GM21447 (cell line): ENCODE results near the gene ZNF280A.

Experiments used
- ATAC-seq: cut with Tn5 transposase; IDR thresholded peaks from one replicate; pipeline ENCODE4 v1.9.1; 2021; ENCODE audit not compliant: unreplicated experiment

The ZNF280A gene, protein sequence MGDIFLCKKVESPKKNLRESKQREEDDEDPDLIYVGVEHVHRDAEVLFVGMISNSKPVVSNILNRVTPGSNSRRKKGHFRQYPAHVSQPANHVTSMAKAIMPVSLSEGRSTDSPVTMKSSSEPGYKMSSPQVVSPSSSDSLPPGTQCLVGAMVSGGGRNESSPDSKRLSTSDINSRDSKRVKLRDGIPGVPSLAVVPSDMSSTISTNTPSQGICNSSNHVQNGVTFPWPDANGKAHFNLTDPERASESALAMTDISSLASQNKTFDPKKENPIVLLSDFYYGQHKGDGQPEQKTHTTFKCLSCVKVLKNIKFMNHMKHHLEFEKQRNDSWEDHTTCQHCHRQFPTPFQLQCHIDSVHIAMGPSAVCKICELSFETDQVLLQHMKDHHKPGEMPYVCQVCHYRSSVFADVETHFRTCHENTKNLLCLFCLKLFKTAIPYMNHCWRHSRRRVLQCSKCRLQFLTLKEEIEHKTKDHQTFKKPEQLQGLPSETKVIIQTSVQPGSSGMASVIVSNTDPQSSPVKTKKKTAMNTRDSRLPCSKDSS

DNA sequence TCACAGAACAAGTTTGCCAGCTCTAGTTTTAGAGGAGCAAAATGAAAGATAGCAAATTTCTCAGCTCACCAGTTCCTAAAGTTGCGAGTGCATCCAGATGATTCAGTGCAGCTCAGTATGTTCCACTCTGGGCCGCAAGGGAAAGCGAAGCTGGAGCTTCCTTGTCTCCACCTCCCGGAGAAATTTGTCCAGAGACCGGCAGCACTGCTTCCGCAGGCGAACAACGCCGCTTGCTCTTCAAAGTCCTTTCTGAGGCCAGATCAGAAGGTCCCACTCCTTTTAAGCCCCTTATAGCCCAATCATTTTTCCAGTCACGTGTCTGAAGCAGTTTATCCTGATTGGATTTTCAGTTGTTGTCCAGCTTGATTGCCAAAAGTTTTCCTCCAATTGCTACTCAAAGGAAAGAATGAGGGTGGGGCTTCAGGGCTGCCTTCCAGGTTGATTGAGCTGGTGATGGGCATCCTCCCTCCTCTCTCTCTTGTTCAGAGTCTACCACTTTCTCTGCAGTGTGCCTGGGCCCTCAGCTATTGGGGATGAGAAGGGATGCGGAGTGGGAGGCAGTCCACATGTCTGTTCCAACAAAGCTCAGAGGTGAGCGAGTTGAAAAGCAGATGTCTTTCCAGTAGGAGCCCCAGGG lies at the start of gene ZNF280A:
Gene ZNF280A, minus strand, starts transcription at position 251 of the 637 bp plus-strand sequence. CDS start 4,640 bp downstream, outside the sequence.
- ATAC-seq = no peak

DNA sequence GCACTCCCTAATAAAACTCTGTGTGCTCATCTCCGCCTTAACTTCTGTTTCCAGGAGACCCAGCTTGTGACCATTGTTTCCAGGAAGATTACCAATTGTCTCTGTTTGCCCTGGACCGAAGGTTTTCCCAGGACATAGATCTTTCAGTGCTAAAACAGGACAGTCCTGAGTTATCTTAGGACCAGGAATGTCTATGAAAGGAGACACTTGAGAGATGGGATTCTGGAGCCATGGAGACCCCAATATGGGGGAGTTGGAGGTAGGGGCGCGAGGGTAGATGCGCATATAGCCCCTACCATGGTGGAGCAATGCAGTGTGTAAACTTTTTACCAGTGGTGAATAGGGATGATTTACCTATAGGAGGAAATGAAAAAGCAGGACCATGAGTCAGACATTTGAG lies 49.1 kb upstream of the ZNF280A start:
- ATAC-seq = no peak

DNA sequence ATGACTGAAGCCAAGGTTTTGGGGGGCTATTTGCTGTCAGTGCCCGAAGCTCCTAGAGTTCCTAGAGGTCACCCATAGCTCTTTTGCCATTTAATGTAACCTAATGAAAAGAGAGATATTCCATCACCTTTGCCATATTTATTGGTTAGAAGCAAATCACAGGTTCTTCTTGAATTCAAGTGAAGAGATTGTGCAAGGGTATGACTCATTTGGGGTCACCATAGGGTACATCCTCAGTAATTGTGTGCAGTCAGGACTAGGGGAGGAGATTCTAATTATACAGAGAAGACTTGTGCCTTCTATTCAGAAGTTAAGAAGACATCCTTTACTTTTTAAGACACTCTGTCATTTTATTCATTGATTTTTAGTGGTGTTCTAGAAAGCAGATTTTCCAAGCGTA lies 45.9 kb upstream of the ZNF280A start:
- no peak for ATAC-seq

DNA sequence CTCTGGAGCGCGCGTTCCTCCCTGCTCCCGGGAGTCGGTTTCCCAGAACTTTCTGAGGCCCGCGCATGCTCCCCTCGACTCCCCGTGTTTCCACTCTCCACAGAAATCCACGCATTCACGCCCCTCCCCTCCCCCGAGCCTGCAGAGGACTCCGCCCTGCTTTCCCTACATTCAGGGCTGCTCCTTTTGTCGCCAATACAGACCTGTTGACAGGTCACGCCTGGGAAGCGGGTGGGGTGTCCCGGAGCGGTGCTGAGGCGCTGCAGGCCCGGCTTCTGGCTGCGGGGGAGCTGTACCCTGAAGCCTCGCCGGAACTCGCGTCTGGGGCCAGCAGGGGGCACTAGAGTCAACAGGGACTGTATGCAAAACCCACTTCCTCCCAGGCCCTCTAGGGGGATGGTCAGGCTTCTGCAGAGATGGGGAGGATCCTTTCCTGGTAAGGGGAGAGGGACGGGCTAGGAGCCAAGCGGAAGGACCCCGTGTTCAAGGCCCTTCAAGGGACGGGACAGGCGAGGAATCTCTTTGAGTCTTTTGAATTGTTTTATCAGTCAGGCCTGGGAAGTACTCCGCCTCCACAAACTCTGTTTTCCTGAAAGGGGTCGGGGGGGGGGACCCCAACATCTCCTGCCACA lies 39.0 kb upstream of the ZNF280A start, which contains the start of gene PRAME:
Gene PRAME, minus strand, starts transcription at position 294 of the 632 bp plus-strand sequence. CDS start 2,433 bp downstream, outside the sequence.
- no peak for ATAC-seq

DNA sequence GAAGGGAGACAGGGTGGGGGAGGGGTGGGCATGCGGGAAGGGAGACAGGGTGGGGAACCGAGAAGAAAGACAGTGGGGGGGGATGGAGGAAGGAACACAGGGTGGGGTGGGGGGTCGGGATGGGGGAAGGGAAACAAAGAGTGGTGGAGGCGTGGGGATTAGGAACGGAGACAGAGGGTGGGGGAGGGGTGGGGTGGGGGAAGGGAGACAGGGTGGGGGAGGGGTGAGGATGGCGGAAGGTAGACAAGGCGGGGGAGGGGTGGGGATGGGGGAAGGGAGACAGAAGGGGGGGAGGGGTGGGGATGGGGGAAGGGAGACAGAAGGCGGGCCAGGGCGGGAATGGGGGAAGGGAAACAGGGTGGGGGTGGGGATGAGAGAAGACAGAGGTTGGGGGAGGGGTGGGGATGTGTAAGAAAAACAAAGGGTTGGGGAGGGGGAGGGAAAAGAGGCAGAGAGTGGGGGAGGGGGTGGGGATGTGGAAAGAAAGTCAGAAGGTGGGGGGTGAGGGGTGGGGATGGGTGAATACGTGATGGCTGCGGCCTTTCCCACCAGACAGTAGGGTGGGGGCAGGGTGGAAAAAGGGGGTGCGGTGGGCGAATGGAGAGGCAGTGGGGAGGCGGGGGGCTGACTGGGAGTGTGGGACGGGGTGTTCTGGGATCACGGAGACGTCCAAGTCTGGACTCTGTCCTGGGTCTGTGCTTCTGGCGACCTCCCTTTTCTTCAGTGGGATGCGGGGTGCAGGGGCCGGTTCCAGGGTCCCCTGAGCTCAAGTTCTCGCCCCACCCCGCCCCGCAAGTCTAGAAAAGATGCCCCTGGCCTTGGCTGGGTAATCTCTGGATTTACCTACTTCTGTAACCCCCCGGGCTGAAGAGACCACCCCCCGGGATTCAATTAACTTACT lies 38.3 kb upstream of the ZNF280A start:
- no peak for ATAC-seq

- no peak for ATAC-seq
These were observed 37.2 kb upstream of the ZNF280A start for GRCh38 chr22:22556995-22557925.

DNA sequence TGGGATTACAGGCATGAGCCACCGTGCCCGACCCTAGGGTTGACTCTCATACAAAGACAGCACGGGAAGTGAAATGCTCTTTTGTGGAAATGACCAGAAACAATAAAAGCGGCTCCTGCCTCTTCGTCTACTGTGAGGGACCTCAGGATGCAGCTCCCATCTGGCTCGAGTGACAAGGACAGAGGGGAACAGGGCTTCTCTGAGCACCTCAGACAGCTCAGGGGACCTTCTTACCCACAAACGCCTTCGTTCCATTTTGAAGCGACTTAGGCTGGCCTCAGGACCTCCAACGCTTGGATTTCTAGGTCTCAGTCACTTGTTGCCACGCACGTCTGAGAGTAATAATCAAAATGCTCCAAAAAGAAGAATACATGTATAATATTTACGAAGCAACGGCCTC lies 36.5 kb upstream of the ZNF280A start:
- ATAC-seq = no peak

- ATAC-seq = no peak
These were observed 35.5 kb upstream of the ZNF280A start for GRCh38 chr22:22555596-22555995.

DNA sequence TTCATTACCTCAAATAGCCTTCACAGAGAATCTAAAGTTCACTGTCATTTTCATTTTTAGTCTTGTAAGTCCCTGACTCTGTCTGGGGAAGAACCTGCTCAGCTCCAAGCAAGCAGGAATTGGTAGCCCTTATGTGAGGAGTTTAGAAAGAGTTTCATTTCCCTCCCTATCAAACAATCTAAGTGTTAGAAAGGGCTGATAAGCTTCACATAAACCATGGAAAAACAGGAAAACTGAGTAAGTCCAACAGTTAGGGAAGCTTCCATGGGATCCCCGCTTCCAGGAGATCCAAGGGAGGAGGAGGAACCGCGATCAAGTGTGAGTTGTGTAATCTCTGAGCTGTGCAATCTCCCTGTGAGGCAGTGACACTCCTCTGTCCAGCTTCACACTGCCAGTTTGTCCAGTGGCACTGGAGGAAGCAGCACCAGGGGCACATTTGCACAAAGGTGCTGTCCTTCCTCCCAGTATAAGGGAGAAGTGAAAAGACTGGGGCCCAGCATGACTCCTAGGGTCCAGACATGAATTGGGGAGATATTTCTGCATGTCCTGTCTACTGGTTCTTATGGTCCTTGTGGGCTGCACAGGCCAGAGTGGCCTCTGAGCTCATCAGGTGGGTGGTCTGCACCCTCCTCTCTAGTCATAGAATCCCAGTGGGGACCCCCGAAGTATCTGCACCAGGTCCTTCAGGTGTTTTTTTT lies 34.7 kb upstream of the ZNF280A start:
- ATAC-seq = no peak

DNA sequence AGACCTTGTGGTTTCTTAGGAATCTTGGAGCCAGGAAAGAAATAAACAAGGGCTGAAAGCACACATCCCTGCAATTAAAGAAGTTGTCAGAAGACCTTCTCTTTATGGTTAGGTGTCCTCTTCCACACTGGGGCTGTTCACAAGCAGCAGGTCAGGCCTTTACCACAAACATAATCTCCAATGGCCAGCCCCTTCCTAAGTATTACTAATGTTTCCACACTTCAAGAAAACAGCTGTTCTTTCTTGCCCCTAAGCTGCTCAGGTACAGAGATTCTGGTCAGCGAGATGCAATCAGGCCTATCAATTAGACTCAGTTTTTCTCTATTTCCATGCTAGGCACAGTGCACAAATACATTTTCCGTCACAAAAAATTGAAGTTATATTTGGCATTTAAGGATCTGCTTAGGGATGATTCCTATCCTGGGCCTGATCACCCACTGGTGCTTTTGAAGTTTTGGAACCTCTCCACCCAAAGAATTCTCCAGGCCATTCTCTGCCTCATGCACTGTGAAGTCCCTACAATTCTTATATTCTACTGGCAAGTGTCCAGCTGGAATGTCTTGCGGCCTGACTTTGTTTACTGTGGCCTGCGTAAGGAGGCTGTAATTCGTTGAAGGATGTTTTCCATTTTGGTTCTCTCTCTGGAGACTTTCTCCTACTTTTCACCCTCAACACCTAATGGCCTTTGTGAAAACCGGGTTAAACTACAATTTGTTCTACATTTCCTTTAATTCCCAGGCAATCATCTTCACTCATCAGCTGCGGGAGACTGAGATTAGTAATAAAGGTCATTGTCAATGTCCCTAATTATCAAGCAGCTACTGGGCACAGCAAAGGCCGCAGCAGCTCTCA lies 33.9 kb upstream of the ZNF280A start:
- ATAC-seq = no peak

GRCh38 chr22:22553141-22553540 lies 33.1 kb upstream of the ZNF280A start:
- ATAC-seq = no peak

- ATAC-seq = no peak
These were observed 32.6 kb upstream of the ZNF280A start for GRCh38 chr22:22552630-22553029.

DNA sequence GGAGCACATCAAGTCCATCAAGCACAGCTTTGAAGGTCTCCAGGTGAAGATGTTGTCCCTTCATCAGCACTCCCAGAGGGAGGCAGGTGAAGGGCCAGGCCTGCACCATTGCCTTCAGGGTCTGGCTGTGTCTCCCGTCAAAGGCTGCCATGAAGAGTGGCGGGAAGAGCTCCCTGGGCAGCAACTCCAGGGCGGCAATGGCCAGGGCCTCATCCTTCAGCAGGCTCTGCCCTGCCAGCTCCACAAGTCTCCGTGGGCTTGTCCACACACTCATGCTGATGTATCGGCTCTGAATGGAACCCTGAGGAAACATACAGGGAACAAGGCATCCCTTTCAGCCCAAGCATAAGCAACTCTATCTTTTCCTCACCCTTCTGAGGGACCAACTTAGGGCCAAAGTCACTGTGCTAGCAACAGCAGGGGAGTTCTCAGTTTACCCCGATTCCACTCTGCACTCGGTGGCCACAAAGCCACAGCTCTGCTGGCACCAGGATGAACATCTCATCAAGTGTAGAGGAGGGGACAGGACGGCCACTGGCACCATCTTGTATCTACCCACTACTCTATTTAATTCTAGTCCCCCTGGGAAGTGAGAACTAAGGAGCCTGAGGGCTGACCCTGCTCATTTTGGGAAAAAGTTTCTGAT lies 30.8 kb upstream of the ZNF280A start:
- ATAC-seq = no peak

GRCh38 chr22:22548910-22549309 lies 28.8 kb upstream of the ZNF280A start:
- no peak for ATAC-seq

DNA sequence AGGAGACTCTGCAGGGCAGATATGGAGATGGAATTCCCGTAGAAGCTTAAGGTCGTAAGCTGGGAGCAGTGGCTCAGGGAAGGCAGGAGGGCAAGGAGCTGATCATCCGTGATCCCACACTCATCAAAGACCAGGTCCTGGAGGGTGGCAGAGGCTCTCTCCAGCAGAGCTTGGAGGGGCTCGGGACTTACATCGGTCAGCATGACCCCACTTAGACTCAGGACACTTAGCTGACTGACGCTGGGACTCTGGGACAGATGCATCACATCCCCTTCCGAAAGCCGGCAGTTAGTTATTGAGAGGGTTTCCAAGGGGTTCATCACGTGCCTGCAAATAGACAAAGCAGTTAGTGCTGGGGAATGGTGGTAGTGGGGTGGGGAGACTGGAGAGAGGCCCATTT lies 28.2 kb upstream of the ZNF280A start:
- ATAC-seq = no peak

DNA sequence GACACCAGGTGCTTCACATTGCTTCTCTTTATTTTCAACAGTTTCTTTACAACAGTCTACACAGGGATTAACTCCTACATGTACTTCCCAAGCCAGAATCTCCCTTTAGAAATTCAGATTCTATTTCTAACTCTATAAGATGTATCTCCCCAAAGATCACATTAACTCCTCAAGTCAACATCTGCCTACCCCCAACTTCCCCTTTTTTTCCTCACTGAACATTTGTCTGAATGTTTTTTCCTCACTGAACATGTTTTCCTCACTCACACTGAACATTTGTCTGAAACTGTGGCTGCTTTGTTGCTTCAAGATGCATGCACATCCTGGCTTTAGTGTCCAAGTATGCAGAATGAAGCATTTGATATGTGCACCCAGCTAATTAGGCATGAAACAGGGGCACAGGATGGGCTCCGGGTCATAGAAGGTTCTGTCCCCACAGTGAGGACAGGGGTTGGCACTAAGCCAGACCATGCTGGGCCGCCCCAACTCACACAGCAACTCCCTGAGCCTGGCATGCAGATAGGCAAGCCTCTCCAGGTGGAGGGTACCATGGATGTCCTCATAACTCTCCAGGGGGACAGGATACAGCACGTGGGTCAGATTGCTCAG lies 27.7 kb upstream of the ZNF280A start:
- no peak for ATAC-seq

GRCh38 chr22:22547226-22547625 lies 27.2 kb upstream of the ZNF280A start:
- ATAC-seq = no peak
